Left kidney (tissue), 8 donors: ENCODE measurements around the gene ZNF641. TPM values are rescaled to one million over a fixed set of nuclear protein-coding genes. Genes with fewer than 3 reads are reported as not detected.

Experiments
- DNase-seq: peaks from one replicate; pipeline ENCODE4 v3.0.0-alpha.2; 2013
- long read RNA-seq, 8 donors: transcript quantifications; one replicate each; lab custom pipeline, GENCODE V29; 2026
- polyA plus RNA-seq: library from polyadenylated mRNA; unstranded; fragments of 120-200 nt; gene quantifications from one replicate; pipeline ENCODE4 v1.2.1, GENCODE V29; 2013; ENCODE audit not compliant: insufficient read length

ZNF641 gene
- 32.3 TPM for polyA plus RNA-seq
- long read RNA-seq, donor 1, full-length matches to known transcripts: 4 of 4 reads
- long read RNA-seq, donor 1, partial matches to known transcripts: 0 of 4 reads
- long read RNA-seq, donor 1, other reads (novel, unspliced or antisense): 0 of 4 reads
- long read RNA-seq, donor 2, full-length matches to known transcripts: 7 of 7 reads
- long read RNA-seq, donor 2, partial matches to known transcripts: 0 of 7 reads
- long read RNA-seq, donor 2, other reads (novel, unspliced or antisense): 0 of 7 reads
- long read RNA-seq, donor 3, partial matches to known transcripts: 0 of 3 reads
- long read RNA-seq, donor 3, other reads (novel, unspliced or antisense): 0 of 3 reads
- long read RNA-seq, donor 4: 0 reads
- long read RNA-seq, donor 5, partial matches to known transcripts: 0 of 4 reads
- long read RNA-seq, donor 5, other reads (novel, unspliced or antisense): 0 of 4 reads
- long read RNA-seq, donor 6, full-length matches to known transcripts: 3 of 3 reads
- long read RNA-seq, donor 6, partial matches to known transcripts: 0 of 3 reads
- long read RNA-seq, donor 6, other reads (novel, unspliced or antisense): 0 of 3 reads
- long read RNA-seq, donor 7, partial matches to known transcripts: 0 of 4 reads
- long read RNA-seq, donor 7, other reads (novel, unspliced or antisense): 0 of 4 reads
- long read RNA-seq, donor 8, full-length matches to known transcripts: 2 of 2 reads
- long read RNA-seq, donor 8, partial matches to known transcripts: 0 of 2 reads
- long read RNA-seq, donor 8, other reads (novel, unspliced or antisense): 0 of 2 reads

DNA sequence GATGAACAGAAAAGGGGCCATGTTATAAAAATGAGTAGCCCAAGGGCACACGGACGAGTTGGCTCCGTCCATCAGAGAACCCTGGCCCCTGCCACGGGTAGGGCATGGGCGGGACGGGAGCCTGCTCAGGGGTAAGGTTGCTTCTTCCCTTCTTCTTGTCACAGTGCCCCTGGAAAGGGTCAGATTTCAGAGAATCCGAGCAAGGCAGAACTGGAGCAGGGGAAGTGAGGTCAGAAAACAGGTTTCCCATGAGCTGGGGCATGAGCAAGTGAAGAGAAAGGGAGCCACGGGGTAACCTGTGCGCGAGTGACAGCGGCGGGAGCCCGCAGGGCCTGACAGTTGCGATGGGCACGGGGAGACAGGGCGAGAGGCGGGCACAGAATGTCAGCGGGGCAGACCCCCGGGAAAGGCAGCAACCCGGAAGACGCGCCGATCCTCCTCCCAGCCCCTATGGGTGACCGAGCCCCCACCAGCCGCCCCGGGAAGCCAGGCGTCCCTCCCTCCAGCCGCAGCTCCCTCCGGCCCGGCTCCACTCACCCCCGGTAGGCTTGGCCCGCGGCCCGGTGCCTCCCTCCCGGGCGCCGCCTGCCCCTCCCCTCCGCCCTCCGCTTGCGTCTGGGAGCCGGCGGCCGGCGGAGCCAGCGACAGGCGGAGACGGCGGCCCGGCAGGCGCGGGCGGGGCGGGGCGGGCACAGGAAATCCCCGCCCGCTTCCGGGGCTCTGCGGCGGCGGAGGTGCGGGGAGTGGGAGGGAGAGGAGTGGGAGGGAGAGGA, at the start of gene ZNF641:
Gene ZNF641, minus strand, starts transcription at position 671 of the 773 bp plus-strand sequence. CDS start 2,829 bp downstream, outside the sequence.
- DNase-seq: peak; percentile 74

DNA sequence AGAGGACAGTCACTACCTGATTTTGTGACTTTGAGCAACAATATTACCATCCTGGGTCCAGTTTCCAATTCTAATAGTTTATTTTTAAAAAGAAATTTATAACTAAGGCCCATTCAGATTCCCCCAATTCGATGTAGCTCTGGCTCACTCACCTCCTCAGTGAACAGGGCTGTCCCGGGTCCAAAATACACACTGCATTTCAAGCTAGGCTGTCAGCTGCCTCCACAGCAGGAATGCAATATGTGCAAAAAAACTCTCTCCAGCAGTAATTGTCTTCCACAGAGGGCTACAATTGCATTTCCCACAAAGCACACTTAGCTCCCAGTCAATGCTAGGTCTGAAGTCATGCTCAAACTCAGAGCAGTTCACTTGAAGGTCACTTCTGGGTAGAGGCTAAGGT, 39.3 kb upstream of the ZNF641 start:
- DNase-seq: no peak

DNA sequence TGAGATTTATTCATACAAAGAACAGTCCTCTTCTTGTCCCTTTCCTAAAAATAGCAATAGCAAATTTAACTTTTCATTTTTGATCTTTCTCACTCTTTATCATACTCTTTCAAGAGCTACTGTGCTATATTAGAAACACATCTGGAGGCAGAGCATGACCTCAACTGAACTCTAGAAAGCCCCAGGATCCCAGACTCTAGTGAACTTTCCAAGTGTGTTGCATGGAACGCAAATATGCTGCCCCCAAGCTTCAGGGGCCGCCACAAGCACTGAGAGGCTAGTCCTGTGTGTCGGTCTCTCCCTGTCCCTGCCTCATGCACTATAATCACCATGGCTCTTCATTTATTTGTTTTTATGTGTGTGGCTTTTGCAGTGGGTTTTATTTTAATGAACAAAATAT, 38.7 kb upstream of the ZNF641 start:
- no peak for DNase-seq

DNA sequence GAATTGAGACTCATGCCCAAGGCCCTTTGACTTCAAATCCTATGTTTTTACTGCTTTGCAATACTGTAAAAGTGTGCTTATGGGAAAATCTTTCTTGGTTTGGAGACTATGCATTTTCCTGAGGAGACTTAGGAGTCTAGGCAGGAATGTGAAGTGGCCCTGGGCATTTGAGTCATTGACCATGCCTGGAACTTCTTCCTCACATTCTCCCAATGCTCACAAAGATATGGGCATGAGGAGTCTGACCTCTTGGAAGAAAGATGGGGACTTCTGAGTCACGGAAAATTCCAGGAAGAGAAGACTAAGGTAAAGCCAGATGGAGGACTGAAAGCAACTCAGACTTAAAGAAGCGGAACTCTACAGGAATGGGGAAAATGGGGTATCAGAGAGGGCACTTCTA, 38.2 kb upstream of the ZNF641 start:
- DNase-seq: no peak

DNA sequence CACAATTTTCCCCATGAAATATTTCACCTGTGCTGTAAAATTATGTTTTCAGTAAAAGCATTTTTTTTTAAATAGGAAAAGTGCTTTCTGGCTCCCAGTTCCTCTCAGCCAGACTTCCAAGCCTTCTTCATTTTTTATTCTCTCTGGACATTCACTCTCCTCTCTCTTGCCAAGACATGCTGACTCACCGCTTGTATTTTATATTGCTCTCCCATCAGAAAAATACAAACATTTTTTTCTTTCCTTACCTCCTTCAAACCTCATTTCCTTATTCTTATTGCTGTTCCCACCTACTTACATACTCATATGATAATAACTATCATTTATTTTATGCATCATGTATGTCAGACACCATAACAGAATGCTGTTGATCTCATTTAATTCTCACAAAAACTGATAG, 37.7 kb upstream of the ZNF641 start:
- no peak for DNase-seq

DNA sequence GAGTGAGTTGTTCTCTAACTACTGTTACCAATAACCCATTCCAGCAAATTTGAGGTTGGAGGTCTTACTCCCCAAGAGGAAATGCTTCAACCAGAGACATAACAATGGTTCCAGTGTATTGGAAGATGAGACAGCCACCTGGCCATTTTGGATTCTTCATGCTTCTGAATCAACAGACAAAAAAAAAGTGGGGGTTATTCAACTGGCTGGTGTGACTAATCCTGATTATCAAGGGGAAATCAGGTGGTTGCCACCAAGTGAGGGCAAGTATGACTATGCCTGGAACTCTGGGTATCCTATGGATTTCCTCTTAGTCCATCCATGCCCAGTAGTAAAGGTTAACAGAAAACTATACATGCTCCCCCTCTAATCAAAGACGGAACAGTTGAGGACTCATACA, 29.9 kb upstream of the ZNF641 start:
- no peak for DNase-seq

DNA sequence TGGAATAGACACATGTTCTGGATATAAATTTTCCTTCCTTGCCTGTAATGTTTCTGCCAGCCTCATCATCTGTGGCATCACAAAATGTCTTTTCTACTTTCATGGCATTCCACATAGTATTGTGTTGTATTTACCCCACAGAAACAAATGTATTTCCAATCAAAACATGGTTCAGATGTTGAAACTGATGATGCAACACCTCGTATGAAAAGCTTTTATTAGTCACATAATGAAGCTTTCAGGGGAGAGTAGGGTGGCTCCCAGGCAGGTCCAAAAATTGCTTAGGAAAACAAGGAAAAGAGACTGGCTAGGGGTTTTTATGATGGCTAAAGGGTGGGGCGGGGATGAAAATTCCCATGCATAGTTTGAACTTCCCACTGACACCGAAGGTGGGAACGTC, 29.1 kb upstream of the ZNF641 start:
- DNase-seq: no peak

DNA sequence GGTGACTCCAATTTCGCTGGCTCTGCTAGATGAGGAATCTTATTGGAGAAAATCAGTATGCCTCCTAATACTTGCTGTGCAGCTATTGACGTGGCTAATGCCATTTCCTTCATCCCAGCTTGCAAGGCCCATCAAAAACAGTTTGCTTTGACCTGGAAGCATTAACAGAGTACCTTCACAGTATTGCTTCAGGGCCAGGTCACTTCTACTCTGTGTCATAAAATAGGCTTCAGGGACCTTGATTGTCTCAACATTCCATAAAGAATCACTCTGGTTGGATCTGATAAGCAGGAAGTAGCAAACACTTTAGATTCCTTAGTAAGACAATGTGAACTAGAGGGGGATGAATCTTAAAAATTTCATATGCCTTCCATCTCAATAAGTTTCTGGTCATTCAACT, 26.9 kb upstream of the ZNF641 start:
- DNase-seq: no peak

DNA sequence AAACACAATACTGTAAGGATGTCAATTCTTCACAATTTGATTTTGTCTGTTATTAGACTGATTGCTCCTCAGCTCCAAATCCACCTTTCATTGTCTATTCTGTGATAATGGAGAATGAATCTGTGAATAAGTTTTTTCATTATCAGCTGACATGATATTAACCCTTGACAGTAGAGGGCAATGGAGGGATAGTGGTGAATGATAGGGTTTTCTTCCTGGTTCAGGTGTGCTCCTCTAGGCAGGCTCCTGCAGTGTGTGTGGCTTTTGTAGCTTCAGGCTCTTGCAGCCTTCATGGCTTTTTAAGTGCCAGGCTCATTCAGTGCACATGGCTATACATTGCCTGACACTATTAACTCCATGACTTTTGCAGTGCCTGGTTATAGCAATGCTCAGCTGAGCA, 23.4 kb upstream of the ZNF641 start:
- no peak for DNase-seq

DNA sequence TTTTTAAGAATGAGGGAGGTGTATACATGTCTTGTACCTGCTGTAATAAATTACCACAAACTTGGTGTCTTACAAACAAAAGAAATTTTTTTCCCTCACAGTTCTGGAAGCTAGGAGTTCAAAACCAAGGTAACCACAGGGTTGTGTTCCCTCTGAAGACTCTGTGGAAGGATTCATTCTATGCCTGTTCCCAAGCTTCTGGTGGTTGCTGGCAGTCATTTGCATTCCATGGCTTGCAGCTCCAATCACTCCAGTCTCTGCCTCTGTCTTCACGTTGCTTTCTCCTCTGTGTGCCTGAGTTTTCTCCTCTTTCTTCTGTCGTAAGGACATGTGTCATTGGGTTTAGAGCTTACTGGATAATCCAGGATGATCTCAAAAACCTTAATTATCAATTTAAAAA, 15.4 kb upstream of the ZNF641 start:
- no peak for DNase-seq

DNA sequence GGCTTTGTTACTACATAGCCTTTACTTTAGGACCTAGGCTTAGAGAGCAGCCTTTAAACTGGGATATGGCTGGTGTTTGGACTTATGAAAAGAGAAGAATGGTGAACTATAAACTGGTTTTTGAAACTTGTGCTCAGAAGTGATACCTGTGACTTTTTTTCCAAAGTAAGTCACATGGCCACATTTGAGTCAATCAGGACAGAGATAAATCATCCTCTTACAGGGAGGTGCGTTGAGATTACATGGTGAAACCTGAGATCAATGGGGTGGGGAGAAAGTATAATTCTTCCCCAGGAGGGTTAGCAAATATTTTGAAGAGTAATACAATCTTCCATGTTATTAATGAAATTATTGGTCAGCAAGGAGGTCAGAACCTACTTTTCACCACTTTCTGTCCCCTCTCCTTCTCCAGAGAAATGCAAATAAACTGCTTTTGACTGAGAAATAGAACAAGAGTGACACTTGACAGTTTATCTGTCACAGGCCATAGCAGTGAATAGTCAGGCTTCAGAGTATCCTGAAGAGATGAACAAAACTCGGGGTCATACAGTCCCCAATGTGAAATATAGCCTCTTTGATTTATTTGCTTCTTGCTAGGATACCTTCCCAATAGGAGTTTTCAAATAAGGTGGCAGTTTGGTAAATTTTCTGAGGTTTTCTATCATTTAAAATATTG, 11.1 kb upstream of the ZNF641 start:
- no peak for DNase-seq

DNA sequence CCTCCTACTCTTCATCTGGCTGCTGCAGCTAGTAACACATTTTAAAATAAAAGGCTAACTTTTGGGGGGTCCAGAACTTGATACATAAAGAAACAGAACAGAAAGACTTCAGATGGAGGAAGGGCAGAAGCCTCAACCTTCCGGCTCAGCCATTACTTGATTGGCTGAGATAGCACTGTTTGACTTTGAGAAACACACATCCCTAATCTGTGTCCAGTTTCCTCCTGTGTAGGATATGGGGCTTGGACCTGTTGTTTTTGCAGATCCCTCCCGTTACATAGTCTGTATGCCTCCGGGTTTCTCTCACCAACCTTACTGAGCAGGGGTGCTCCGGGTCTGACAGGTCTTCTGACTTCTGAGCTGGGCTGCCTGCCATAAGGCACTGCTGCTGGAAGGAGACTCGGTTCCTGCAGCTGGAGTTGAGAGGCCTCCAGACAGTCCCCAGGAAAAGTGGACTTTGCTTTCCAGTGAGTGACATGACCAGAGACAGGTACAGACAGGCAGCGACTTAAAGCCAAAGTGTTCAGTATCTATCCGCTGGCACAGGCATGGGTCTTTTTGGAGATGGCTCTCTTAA, 8.3 kb upstream of the ZNF641 start:
- no peak for DNase-seq

DNA sequence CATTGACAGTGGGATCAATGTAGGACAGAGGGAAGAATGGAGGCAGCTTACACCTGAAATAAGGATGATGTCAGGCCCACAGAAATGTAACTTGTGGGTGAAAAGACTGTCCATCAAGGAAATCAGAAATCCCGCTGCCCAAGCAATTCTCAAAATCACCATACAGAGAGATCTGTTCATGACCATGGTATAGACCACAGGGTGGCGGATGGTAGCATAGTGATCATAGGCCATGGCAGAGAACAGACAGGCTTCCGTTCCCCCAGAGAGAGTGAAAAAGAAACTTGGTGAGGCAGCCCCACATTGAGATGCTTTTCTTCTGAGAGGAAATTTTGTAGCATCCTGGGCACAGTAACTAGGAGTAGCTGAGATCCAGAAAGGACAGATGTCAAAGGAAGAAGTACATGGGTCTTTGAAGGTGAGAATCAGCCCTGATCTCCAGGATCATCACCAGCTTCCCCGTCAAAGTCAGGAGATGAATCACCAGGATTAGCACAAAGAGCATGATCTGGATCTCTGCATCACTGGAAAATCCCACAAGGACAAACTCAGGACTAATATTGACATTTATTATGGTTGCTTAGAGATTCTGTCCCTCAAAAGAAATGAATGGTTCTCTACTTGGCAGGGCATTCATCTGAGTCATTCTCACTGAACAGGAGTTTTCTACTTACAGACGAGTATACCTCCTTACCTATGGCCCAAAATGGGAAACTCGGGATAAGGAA, 5.5 kb upstream of the ZNF641 start:
- no peak for DNase-seq

DNA sequence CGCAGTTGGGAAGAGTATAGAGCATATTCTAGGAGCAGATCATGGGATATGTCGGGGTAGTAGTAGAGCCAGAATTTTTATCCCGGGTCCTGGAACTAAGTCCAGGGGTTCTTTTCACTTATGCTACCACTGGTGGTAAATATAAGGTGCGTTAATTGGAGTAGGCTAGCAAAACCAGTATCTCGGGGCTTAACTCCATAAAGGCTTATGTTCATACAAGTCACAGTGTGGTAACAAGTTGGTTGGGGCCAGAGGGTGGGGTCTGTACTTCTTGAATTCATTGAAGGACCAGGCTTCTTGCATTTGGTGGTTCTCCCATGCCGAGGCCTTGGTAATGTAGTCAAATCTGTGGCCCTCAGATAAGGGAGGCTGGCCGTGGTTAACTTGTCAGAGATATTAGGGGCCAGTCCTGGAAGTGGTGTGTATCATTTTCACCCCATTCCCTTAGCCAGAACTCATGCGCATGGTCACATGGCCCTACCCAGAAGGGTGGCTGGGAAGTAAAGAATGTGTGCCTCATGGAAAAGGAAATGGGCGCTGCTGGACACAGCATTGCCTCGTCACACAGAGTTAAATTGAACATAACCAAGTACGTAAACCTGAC, 1.5 kb upstream of the ZNF641 start:
- no peak for DNase-seq

DNA sequence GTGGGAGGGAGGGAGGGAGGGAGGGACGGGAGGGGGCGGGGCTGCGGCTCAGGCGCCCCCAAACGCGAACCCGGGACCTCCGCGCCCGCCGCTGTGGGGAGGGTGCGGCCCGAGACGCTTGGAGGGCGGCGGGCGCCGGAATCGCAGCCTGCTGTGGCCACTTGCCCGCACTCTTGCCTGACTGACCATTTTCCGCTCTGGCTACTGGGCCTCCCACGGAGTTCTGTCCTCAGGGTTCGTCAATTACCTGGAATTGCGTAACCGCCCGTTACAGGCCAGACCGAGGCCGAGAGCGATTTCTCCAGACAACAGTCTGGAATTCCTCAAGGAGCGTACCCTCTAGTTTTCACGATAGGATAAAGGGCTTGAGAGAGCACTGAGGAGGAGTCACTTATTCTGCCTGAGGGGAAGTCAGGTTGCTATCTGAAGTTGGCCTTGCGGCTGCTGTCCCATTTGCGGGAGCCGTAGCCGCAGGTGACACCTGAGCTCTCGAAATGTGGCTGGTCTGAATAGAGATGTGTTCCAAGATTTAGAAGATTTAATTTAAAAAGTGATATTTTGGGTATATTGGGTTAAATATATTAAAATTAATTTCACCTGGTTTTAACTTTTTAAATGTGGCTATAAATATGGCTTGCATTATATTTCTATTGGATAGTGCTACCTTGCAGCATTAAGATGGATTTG, 446 bp upstream of the ZNF641 start:
- DNase-seq: peak; percentile 65

DNA sequence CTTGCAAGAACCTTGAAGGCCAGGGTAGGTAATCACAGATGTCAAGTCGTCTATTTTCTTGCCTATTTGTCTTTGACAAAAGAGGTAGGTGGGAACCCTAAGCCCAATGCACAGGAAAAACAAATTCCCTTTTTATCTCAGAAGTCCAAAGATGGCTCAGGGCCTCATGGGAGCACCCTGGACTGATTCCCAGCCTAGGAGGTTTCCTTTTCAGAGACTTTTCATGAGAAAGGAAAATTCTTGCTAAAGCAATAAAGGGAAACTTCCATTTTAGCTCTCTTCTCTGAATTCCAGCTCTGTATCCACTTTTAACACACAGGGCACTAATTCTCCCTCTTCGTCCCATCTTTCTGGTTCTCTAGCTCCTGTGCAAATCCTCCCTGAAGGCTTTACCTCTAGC, 1.2 kb downstream of the ZNF641 start:
- DNase-seq: no peak

DNA sequence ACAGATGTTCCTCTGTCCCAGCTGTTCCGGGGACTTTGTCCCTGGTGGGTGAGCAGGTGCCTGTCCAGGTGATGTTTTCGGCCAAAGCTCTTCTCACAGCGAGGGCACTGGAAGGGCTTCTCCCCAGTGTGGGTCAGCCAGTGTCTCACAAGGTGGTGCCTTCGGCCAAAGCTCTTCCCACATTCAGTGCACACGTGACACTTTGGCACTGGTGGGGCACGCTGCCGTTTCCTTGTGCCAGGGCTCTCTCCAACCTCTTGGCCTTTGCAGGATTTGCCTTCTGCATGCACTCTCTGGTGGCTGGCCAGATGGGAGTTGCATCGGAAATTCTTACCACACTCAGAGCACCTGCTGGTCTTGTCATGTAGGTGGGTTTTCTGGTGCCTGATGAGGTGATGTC, 7.7 kb downstream of the ZNF641 start:
- no peak for DNase-seq

DNA sequence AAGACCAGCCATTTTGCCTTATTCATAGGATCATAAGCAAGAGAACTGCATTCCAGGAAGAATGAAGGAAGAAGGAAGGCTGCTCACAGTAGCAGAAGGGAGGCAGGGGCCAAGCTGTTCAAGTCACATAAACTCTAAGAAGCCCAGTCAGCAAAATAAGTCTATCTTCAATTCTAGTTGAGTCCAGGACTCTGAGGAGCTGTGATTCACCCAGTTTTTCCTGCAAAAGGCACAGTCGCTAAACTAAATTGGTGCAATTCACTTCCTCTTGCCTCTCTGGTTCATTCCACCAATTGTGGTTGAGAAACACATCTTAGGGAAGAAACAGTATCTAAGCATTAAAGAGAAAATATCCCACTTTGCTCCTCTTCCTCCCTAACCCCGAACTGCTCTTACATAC, 9.8 kb downstream of the ZNF641 start:
- no peak for DNase-seq

DNA sequence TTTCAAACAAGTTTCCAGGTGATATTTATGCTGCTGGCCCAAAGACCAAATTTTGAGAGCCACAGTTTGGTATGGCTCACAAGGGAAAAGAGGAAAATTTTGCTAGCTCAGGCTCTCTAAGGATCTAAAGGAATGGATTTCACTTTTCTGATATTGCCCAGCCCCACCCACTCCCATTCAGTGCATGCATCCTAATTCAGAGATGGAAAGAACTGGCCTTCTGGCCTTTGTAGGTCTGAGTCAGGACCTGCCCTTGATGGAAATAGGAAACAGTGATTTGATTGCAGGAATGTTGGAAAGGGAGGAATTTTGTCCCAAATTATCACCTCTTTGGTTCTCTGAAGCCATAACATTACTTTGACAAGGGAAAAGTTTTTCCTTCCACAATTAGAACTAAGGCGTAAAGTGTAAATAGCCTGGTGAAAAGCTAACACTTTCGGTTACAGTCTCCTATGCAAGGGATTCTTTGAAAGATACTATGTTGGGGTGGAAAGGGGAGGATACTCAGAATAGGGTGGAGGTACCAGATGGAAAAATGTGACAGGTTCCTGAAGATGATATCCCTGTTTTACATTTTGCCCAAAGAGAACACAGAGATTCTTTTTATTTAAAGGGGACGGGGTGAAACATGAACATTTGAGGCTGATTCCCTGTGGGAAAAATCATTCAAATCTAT, 11.1 kb downstream of the ZNF641 start:
- DNase-seq: no peak
